HuH-7 (cell line): ENCODE results near the gene HSPA4L.

Experiments
- DNase-seq: peaks from one replicate; pipeline ENCODE4 v3.0.0; 2011; ENCODE audit warnings: low spot score

The HSPA4L gene

GRCh38 chr4:127783955-127784770 is 2.0 kb downstream of the HSPA4L start:
- no peak for DNase-seq

- DNase-seq: no peak
These were observed 6.4 kb downstream of the HSPA4L start for GRCh38 chr4:127788517-127788916.

GRCh38 chr4:127791391-127791790 is 9.3 kb downstream of the HSPA4L start:
- DNase-seq: no peak

GRCh38 chr4:127793528-127793927 is 11.4 kb downstream of the HSPA4L start:
- no peak for DNase-seq

GRCh38 chr4:127799711-127800110 is 17.6 kb downstream of the HSPA4L start:
- DNase-seq: no peak

GRCh38 chr4:127809173-127809800 is 27.2 kb downstream of the HSPA4L start:
- no peak for DNase-seq

GRCh38 chr4:127810551-127810950 is 28.4 kb downstream of the HSPA4L start:
- no peak for DNase-seq

- DNase-seq: no peak
These were observed 40.3 kb downstream of the HSPA4L start for GRCh38 chr4:127822430-127822829.

GRCh38 chr4:127828121-127828520 is 46.0 kb downstream of the HSPA4L start:
- DNase-seq: no peak

- no peak for DNase-seq
These were observed 46.9 kb downstream of the HSPA4L start for GRCh38 chr4:127829014-127829413.

GRCh38 chr4:127832585-127832984 is 50.5 kb downstream of the HSPA4L start:
- DNase-seq: no peak

- DNase-seq: no peak
These were observed 61.8 kb downstream of the HSPA4L start for GRCh38 chr4:127843704-127844600.

GRCh38 chr4:127844601-127845116 is 62.5 kb downstream of the HSPA4L start:
- DNase-seq: no peak

GRCh38 chr4:127846061-127846460 is 63.9 kb downstream of the HSPA4L start:
- DNase-seq: no peak

- DNase-seq: no peak
These were observed 64.6 kb downstream of the HSPA4L start for GRCh38 chr4:127846765-127847164.

GRCh38 chr4:127849505-127850234 is 67.5 kb downstream of the HSPA4L start:
- DNase-seq: no peak

- DNase-seq: no peak
These were observed 70.5 kb downstream of the HSPA4L start for GRCh38 chr4:127852661-127853060.

GRCh38 chr4:127856196-127856812 is 74.2 kb downstream of the HSPA4L start:
- no peak for DNase-seq

GRCh38 chr4:127856813-127857447 is 74.8 kb downstream of the HSPA4L start:
- DNase-seq: no peak

- no peak for DNase-seq
These were observed 75.5 kb downstream of the HSPA4L start for GRCh38 chr4:127857641-127858040.

- DNase-seq: no peak
These were observed 86.1 kb downstream of the HSPA4L start for GRCh38 chr4:127868196-127868595.
